ENCODE measurements around the gene SCP2.
A peak's percentile ranks its signal among the peaks of the same experiment; 100 is the strongest.
"Not testable (repeated sequence)": the region's sequence is repeated elsewhere in the genome, so short reads cannot be mapped to it uniquely, and the experiment has no call there.

Gene SCP2

DNA sequence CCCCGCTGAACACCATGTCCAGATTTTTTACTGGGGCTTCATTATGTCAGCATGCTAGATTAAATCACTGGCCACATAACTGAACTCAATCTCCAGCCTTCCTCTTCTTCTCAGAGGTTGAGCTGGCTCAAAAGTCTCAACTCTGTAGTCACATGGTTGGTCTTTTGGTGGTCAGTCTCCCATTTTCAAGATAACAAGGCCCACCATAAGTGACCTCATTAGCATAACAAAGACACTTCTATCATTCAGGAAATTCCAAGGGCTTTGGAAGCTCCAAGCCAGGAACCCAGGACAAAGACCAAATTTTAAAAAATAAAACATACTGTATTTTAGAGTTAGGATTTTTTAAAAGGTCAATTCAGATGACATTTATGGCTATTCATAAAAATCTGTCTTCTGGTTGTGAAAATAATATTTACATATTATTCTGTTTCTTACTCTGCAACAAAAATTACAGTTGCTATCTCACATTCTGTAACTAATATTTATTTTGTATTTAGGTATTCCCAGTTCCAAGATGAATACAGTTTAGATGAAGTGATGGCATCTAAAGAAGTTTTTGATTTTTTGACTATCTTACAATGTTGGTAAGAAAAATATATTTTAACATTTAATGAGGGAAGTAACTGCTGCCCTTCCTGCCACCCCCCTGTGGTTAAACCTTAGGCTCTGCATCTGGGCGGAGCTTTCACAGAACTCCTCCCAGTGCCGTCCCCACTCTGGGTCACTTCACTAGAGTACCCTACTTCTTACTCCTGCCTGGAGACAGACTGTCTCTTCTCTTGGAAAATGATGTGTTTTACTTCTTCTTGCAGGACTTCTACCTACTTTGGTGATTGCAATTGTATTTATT is 49.3 kb downstream of the SCP2 start:
- DNase-seq: no peak

- no peak for DNase-seq
Observed at GRCh38 chr1:52978045-52978444, 51.0 kb downstream of the SCP2 start.

DNA sequence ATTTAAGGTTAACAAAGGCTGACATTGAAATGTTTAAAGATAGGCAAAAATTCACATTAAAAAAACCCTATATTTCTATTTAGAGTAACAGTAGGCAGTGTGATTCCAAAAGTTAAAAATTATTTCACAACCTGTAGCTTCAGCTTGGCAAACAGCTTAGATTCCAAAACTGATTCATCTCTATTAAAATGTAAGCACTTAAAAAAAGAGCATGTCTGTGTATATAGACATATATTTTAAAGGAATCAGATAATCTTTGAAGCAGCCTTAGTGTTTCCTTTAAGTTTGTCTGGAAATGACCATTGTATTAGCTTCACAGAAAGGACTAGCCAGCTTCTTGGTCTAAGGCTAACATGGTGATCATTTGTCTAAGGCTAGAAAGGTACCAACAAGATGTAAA is 65.7 kb downstream of the SCP2 start:
- not testable (repeated sequence) for DNase-seq

GRCh38 chr1:52994656-52995055 is 67.6 kb downstream of the SCP2 start:
- no peak for DNase-seq

DNA sequence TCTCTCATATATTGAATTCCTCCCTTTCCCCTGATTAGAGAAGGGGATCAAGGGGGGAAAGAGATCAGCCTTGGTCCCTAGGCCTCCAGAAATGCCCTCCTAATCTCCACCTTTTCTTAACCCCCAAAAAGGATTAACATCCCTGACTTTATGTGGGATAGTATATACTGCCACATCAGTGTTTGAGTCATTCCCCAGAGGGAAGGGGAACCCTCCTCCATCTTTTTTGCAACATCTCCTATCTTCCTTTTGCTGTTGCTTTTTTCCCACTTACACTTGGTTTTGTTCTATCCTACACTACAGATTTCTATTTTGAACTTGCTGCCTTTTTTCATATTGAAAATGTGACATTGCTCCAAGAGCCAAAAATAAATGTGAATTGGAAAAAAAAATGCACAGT is 69.6 kb downstream of the SCP2 start:
- DNase-seq: no peak

DNA sequence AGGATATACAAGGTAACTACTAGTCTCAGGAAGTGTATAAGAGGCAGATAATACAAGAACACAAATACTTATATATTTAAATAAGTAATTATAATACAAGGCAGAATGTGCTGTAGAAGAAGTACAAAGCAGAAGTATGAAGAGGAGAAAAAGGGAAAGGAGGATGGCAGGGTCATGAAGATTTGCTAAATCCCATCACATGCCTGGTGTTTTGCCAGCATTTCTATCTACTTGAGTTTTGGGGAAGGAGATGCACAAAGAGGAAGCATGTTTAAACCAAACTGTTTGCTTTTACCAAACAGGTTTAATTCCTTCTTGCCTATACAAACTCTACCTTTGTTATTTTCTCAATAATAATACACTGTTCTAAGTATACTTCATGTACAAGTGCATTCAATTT is 74.1 kb downstream of the SCP2 start:
- DNase-seq: no peak

DNA sequence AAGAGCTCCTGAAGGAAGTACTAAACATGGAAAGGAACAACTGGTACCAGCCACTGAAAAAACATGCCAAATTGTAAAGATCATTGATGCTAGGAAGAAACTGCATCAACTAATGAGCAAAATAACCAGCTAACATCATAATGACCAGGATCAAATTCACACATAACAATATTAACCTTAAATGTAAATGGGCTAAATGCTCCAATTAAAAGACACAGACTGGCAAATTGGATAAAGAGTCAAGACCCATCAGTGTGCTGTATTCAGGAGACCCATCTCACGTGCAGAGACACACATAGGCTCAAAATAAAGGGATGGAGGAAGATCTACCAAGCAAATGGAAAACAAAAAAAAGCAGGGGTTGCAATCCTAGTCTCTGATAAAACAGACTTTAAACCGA is 79.5 kb downstream of the SCP2 start:
- not testable (repeated sequence) for DNase-seq

DNA sequence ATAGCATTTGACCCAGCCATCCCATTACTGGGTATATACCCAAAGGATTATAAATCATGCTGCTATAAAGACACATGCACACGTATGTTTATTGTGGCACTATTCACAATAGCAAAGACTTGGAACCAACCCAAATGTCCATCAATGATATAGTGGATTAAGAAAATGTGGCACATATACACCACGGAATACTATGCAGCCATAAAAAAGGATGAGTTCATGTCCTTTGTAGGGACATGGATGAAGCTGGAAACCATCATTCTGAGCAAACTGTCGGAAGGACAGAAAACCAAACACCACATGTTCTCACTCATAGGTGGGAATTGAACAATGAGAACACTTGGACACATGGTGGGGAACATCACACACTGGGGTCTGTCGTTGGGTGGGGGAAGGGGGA is 83.2 kb downstream of the SCP2 start:
- DNase-seq: not testable (repeated sequence)

GRCh38 chr1:53011175-53011574 is 84.1 kb downstream of the SCP2 start:
- no peak for DNase-seq

DNA sequence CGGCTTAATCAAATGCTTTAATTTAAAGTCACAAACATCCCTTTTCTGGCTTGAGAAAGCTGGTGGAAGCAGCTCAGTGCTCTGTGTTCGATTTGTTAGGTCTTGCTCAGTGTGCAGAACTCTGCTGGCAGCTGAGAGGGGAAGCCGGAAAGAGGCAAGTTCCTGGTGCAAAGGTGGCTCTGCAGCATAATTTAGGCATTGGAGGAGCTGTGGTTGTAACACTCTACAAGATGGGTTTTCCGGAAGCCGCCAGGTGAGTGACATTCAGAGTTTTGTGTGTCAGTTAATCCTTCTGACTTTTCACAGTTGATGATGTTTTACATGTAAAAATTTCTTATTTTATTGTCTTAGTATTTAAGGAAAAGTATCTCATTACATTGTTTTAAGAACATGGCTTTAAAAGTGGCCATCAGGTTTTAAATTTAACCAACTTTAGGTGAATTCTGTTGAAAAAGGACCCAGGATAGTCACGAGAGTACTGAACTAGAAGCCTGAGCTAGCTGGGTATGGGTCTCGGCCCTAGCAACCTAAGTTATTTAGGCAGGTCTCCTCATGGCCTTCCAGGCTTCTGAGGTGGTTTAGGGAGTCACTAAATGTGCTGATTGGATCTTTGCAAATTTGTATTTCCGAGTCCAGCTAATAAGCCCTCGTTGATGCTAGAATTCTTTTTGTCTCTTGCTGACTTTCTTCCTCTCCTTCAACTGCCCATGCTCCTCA is 87.9 kb downstream of the SCP2 start:
- peak; percentile 89 for DNase-seq

DNA sequence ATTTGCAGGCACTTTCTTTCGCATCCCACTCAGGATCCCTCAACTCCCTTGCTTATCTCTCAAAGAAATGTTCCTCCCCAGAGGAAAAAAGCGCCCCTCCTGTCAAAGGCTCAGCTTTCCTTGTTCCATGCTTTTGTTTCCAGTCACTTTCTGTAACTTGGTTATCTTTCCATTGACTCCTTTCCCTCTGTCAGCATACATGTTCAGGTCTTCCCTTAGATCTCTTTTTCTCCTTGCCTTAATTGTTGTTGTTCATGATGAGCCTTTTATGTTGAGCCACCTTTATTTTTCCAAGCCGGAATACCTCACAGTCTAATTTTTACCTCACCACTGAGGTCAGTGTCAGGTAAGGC is 88.4 kb downstream of the SCP2 start:
- no peak for DNase-seq

DNA sequence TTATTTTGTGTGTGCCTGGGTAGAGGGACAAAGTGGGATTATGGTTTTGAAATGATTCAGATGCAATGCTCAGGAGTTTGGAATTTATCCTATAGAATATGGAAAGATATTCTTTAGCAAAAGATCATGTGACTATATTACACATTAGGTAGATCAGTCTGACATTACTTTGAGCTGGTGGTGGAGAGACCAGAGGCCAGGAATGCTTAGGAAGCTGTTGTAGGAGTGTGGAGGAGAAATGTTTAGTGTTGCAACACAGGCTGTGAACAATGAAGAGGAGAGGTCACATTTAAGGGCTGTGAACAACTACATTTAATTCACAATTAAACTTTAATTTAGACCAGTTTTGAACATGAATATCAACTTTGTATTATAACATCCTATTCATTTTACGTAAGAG is 89.6 kb downstream of the SCP2 start:
- peak; percentile 47 for DNase-seq

- DNase-seq: no peak
Observed at GRCh38 chr1:53020588-53020987, 93.5 kb downstream of the SCP2 start.

- DNase-seq: no peak
Observed at GRCh38 chr1:53022179-53022578, 95.1 kb downstream of the SCP2 start.

DNA sequence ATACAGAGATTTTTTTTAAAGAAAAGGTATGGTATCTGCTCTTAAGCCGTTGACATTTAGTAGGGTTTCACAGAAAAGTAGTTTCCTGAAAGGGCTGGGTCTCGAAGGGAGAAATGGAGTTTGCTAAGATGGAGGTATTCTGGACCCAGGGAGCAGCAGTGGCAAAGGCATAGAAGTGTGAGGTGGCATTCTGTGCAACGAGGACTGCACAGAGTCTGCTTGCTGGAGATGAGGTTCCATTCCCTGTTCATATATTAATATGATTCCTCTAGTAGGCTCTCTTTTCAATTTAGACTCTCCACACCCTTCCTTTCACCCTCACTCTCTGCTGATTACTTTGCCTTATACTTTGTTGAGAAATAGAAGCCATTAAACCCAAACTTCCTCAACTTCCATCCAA is 96.5 kb downstream of the SCP2 start:
- no peak for DNase-seq

DNA sequence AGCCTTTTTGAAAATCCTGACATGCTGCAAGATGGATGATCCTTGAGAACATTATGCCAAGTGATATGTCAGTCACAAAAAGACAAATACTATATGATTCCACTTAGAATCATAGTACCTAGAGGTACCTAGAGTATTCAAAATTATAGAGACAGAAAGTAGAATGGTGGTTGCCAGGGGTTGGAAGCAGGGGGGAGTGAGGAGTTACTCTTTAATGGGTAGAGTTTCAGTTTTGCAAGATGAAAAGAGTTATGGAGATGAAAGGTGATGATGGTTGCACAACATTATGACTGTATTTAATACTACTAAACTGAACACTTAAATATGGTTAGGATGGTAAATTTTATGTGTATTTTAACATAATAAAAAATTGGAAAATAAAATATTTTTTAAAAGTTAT is 97.0 kb downstream of the SCP2 start:
- DNase-seq: no peak

DNA sequence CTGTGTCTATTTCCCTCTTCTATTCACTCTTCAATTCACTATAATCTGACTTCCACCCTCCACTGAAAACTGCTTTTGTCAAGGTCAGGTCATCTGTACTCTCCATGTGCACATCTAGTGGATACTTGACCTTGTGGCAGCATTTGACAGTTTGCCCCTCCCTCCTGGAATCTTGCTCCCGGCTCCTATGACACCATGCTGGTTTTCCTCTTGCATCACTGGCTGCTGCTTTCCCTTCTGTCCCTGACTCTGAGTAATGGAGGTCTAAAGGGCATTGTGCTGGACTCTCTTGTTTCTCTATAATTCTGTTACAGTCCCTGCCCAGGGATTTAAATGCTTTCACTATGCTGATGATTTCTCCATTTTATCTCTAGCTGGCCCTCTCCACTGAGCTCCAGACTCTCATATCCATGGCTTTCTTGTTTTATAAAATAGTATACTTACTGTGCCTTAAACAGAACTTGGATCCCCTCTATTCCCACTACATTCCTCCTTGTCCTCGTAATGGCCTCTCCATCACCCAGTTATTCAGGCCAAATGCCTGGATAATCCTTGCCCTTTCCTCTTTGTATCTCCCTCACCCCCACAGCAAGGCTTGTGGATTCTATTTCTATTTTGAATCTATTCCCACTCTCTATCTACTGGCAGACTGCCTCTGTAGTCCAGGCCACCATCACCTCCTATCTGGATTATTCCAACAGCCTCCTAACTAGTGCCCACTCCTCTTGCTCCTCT is 98.1 kb downstream of the SCP2 start:
- DNase-seq: peak; percentile 52

GRCh38 chr1:53025769-53026112 is 98.7 kb downstream of the SCP2 start:
- no peak for DNase-seq

DNA sequence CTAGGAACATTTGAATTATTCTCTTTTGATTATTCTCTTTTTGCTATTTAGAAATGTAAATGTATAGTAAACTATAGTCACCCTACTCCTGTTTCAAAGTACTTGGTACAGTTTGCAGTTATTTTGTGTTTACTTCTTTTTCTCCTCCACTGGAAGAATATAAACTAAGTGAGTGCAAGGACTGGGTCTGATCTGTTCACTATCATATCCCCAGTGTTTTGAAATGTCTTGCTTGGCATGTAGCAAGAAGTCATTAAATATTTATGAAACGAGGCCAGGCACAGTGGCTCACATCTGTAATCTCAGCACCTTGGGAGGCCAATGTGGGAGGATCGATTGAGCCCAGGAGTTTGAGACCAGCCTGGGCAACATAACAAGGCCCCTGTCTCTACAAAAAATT is 99.2 kb downstream of the SCP2 start:
- no peak for DNase-seq

- no peak for DNase-seq
Observed at GRCh38 chr1:53031732-53032131, 104.7 kb downstream of the SCP2 start.

DNA sequence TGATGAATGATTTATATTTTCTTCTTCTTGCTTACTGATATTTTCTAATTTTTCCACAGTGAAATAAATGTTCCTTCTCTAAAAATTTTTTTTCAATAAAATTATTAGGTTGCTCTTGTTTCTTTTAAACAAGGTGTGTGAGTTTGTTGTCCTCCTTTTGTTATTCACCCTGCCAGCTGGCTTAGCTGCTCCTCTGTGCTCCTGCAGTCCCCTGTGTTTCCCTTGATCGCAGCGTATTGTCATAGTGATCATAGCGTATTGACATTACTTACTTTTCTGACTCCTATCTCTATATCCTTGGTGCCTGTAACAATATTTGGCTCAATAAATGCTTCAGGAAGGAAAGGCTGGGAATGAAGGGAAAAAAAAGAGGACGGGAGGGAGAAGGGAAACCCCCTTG is 110.1 kb downstream of the SCP2 start:
- DNase-seq: no peak

DNA sequence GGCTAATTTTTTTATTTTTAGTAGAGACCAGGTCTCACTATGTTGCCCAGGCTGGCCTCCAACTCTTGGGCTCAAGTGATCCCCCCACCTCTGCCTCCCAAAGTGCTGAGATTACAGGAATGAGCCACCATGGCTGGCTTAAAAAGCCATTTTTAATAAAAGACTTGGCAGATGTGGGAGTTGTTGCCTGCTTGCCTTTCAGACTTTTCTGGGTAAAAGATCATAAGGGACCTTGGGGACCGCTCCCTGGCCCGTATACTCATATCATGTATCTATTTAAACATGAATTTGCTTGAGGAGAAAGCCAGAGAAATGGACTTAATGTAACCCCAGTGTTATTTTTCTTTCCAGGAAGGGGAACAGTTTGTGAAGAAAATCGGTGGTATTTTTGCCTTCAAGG is 111.5 kb downstream of the SCP2 start:
- DNase-seq: no peak

DNA sequence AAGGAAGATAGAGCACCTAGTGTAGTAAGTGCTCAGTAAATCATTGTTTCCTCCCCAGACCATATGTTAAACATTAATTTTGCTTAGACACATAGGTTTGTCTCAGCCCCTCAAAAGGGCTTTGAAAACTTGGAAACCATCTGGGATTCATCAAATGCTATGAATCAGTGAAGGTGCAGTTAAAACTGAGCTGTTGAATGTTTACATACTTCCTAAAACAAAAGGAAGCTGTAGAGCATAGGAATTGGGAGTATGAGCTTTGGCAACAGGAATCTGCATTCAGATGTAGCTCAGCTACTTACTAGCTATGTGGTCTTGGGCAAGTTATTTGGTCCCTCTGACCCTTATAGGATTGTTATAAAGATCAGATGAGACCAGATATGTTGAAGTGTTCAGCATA is 116.2 kb downstream of the SCP2 start:
- DNase-seq: no peak

DNA sequence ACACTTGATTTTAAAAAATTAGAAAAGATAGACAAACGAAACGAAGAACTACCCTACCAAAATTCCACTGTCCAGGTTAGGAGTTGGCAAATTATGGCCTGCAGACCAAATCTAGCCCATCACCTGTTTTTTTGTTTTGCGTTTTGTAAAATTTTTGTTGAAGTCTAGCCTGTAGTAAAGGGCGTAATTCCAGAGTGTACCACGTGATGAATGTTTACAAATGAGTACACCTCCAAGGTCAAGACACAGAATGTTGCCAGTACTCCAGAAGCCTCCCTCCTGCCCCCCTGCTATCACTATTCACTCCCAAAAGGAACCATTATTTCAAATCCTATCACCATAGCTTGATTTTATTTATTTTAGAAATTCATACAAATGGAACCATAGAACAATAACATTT is 117.8 kb downstream of the SCP2 start:
- no peak for DNase-seq

Measured in NCI-H226 (cell line).